Osteoblast (primary cell): ENCODE data around the gene ZNF680. TPM values are rescaled to one million over a fixed set of nuclear protein-coding genes. Genes with fewer than 3 reads are reported as not detected.

ENCODE experiments used
- DNase-seq: peaks from one replicate; pipeline ENCODE4 v3.0.0; 2011; ENCODE audit warnings: low spot score, mixed read lengths; ENCODE audit not compliant: insufficient read length; ENCODE audit errors: missing footprints
- H2AFZ ChIP-seq: 2 replicates; pipeline ENCODE4 v1.6.0; 2011; ENCODE audit warnings: mild to moderate bottlenecking, low read length
- H3K27ac ChIP-seq: 2 replicates; pipeline ENCODE4 v1.5.1; 2011; ENCODE audit warnings: mild to moderate bottlenecking, low read depth, low read length, moderate library complexity
- H3K27me3 ChIP-seq: 2 replicates; pipeline ENCODE4 v1.6.0; 2012; ENCODE audit warnings: mild to moderate bottlenecking, control low read depth, inconsistent platforms, low read length, moderate library complexity; ENCODE audit not compliant: insufficient read depth
- H3K36me3 ChIP-seq: 2 replicates; pipeline ENCODE4 v1.5.1; 2011; ENCODE audit warnings: mild to moderate bottlenecking, low read length, control low read depth, moderate library complexity; ENCODE audit not compliant: insufficient read depth
- H3K4me1 ChIP-seq: 2 replicates; pipeline ENCODE4 v1.5.1; 2011; ENCODE audit warnings: mild to moderate bottlenecking, low read length, control low read depth, moderate library complexity; ENCODE audit not compliant: insufficient read depth
- H3K4me2 ChIP-seq: 2 replicates; pipeline ENCODE4 v1.6.0; 2011; ENCODE audit warnings: mild to moderate bottlenecking, low read length; ENCODE audit not compliant: insufficient read depth
- H3K4me3 ChIP-seq: fragments of 200-600 bp; sonication (generic); 3 replicates; pipeline ENCODE4 v1.5.1; 2012; ENCODE audit warnings: mild to moderate bottlenecking, low read length, inconsistent platforms; ENCODE audit not compliant: insufficient read depth
- H3K79me2 ChIP-seq: 2 replicates; pipeline ENCODE4 v1.6.0; 2012; ENCODE audit warnings: mild to moderate bottlenecking, low read length, control low read depth, inconsistent platforms; ENCODE audit not compliant: insufficient read depth
- H3K9me3 ChIP-seq: 2 replicates; pipeline ENCODE4 v1.5.1; 2011; ENCODE audit warnings: low read depth, low read length, control low read depth
- H4K20me1 ChIP-seq: 2 replicates; pipeline ENCODE4 v1.6.0; 2012; ENCODE audit warnings: mild to moderate bottlenecking, low read length, control low read depth; ENCODE audit not compliant: insufficient read depth
- CTCF ChIP-seq: IDR thresholded peaks from 2 replicates; pipeline ENCODE4 v1.5.1; 2011; ENCODE audit warnings: mild to moderate bottlenecking, low read depth, low read length, moderate library complexity; ENCODE audit errors: extremely low read depth
- total RNA-seq: library from RNA; depleted of rRNA; stranded (reverse); fragments of >200 nt; gene quantifications from 2 replicates; pipeline ENCODE4 v1.2.3, GENCODE V29; 2012

Gene ZNF680
- total RNA-seq, 1 donor = 12.7 TPM

GRCh38 chr7:64509583-64509982, 53.3 kb downstream of the ZNF680 start:
- TF ChIP-seq CTCF = no peak
- DNase-seq = no peak
- H3K36me3 ChIP-seq = no peaks in the 10 kb centered on the region

GRCh38 chr7:64504581-64505120, 58.2 kb downstream of the ZNF680 start:
- Histone ChIP-seq H3K4me2 (no peak overlapping the region), H3K79me2 (no peaks in the 10 kb centered on the region), H4K20me1 (no peaks in the 10 kb centered on the region), H3K9me3 (no peaks in the 10 kb centered on the region), H3K27ac (no peak overlapping the region), H3K4me3 (no peak overlapping the region), H3K27me3 (no peaks in the 10 kb centered on the region), H2AFZ (no peak overlapping the region), H3K36me3 (no peaks in the 10 kb centered on the region), H3K4me1 (no peaks in the 10 kb centered on the region)
- no peak for DNase-seq
- no peak for TF ChIP-seq CTCF

More at GRCh38 chr7:64509583-64509982, 53.3 kb downstream of the ZNF680 start:
- H4K20me1 ChIP-seq = no peaks in the 10 kb centered on the region
- H3K79me2 ChIP-seq = no peaks in the 10 kb centered on the region
- H2AFZ ChIP-seq = no peak overlapping the region
- no peaks in the 10 kb centered on the region for H3K27me3 ChIP-seq
- H3K4me3 ChIP-seq = no peak overlapping the region
- H3K9me3 ChIP-seq = no peaks in the 10 kb centered on the region
- H3K4me2 ChIP-seq = no peak overlapping the region
- no peak overlapping the region for H3K27ac ChIP-seq
- no peaks in the 10 kb centered on the region for H3K4me1 ChIP-seq

- no peak overlapping the region for H3K4me2 ChIP-seq
- no peaks in the 10 kb centered on the region for H4K20me1 ChIP-seq
- H3K36me3 ChIP-seq = no peaks in the 10 kb centered on the region
- H3K27ac ChIP-seq = no peak overlapping the region
- TF ChIP-seq CTCF = no peak
- H3K4me3 ChIP-seq = no peak overlapping the region
- no peaks in the 10 kb centered on the region for H3K27me3 ChIP-seq
- no peak for DNase-seq
- H3K9me3 ChIP-seq = no peaks in the 10 kb centered on the region
- H2AFZ ChIP-seq = no peak overlapping the region
- H3K79me2 ChIP-seq = no peaks in the 10 kb centered on the region
- H3K4me1 ChIP-seq = no peaks in the 10 kb centered on the region
Observed at GRCh38 chr7:64498270-64498669, 64.6 kb downstream of the ZNF680 start.

GRCh38 chr7:64494912-64495461, 67.9 kb downstream of the ZNF680 start:
- H3K36me3 ChIP-seq = no peaks in the 10 kb centered on the region
- no peak overlapping the region for H3K27ac ChIP-seq
- no peaks in the 10 kb centered on the region for H4K20me1 ChIP-seq
- DNase-seq = peak; percentile 74
- H3K4me3 ChIP-seq = peak overlapping the region; percentile 74
- no peaks in the 10 kb centered on the region for H3K79me2 ChIP-seq
- no peak for TF ChIP-seq CTCF
- peak overlapping the region; percentile 81 for H3K4me2 ChIP-seq
- peaks cover 3% of the 10 kb centered on the region for H3K9me3 ChIP-seq
- peak overlapping the region; percentile 93 for H2AFZ ChIP-seq
- H3K4me1 ChIP-seq = no peaks in the 10 kb centered on the region
- no peaks in the 10 kb centered on the region for H3K27me3 ChIP-seq
